ENCODE data around the gene RALGAPB. TPM values are rescaled to one million over a fixed set of nuclear protein-coding genes. Genes with fewer than 3 reads are reported as not detected.

The RALGAPB gene
- total RNA-seq, 1 donor from 2014 or later = 35.7 TPM

GRCh38 chr20:38584099-38584763, 111.6 kb downstream of the RALGAPB start:
- ATAC-seq (no peak), DNase-seq (no peak)
- intact Hi-C loops (cut with DNase I) = no loop called here
- Histone ChIP-seq H3K9me3 (no peaks in the 10 kb centered on the region), H3K27me3 (ENCODE audit: low read depth) (peaks cover 10% of the 10 kb centered on the region), H3K4me3 (no peak overlapping the region), H3K27ac (no peak overlapping the region), H3K36me3 (no peaks in the 10 kb centered on the region), H3K4me1 (no peaks in the 10 kb centered on the region)
- TF ChIP-seq, protein P1, sequence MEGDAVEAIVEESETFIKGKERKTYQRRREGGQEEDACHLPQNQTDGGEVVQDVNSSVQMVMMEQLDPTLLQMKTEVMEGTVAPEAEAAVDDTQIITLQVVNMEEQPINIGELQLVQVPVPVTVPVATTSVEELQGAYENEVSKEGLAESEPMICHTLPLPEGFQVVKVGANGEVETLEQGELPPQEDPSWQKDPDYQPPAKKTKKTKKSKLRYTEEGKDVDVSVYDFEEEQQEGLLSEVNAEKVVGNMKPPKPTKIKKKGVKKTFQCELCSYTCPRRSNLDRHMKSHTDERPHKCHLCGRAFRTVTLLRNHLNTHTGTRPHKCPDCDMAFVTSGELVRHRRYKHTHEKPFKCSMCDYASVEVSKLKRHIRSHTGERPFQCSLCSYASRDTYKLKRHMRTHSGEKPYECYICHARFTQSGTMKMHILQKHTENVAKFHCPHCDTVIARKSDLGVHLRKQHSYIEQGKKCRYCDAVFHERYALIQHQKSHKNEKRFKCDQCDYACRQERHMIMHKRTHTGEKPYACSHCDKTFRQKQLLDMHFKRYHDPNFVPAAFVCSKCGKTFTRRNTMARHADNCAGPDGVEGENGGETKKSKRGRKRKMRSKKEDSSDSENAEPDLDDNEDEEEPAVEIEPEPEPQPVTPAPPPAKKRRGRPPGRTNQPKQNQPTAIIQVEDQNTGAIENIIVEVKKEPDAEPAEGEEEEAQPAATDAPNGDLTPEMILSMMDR (IDR thresholded peaks at IDR 0.05) = no peak

- H3K9me3 ChIP-seq = no peaks in the 10 kb centered on the region
- peaks cover 10% of the 10 kb centered on the region for H3K27me3 ChIP-seq (ENCODE audit: low read depth)
- DNase-seq (no peak), ATAC-seq (no peak)
- TF ChIP-seq, protein P1 (IDR thresholded peaks at IDR 0.05) = no peak
- H3K4me3 ChIP-seq = no peak overlapping the region
- no peaks in the 10 kb centered on the region for H3K4me1 ChIP-seq
- intact Hi-C loops (cut with DNase I) = no loop called here
- no peak overlapping the region for H3K27ac ChIP-seq
- no peaks in the 10 kb centered on the region for H3K36me3 ChIP-seq
Measured at GRCh38 chr20:38585404-38586180, 112.9 kb downstream of the RALGAPB start.

GRCh38 chr20:38586181-38586525, 113.5 kb downstream of the RALGAPB start:
- peaks cover 10% of the 10 kb centered on the region for H3K27me3 ChIP-seq (ENCODE audit: low read depth)
- H3K4me1 ChIP-seq = no peaks in the 10 kb centered on the region
- no peaks in the 10 kb centered on the region for H3K9me3 ChIP-seq
- H3K36me3 ChIP-seq = no peaks in the 10 kb centered on the region
- ATAC-seq (no peak), DNase-seq (no peak)
- TF ChIP-seq, protein P1 (IDR thresholded peaks at IDR 0.05) = no peak
- intact Hi-C loops (cut with DNase I) = no loop called here
- H3K27ac ChIP-seq = no peak overlapping the region
- H3K4me3 ChIP-seq = no peak overlapping the region

DNA sequence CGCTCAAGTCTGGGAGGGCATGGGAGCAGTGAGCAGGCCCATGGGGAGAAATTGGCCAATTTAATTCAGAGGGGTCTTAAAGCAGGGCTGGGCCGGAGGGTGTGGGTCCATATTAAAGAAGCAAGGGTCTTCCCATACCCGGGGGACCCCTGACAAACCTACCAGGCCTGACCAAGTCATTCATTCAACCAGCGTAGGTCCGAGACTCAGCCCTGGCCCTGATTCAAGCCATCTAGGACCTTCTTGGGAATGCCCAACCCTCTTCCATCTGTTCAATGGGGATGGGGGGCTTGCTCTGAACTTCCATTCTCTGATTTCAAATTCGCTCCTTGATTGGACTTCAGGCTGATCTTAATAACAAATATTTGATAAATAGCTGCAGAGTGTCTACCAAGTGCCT, 115.7 kb downstream of the RALGAPB start:
- Histone ChIP-seq H3K36me3 (no peaks in the 10 kb centered on the region), H3K27ac (no peak overlapping the region), H3K4me1 (no peaks in the 10 kb centered on the region), H3K9me3 (no peaks in the 10 kb centered on the region), H3K27me3 (ENCODE audit: low read depth) (peaks cover 10% of the 10 kb centered on the region), H3K4me3 (no peak overlapping the region)
- TF ChIP-seq, protein P1 (IDR thresholded peaks at IDR 0.05) = no peak
- no peak for ATAC-seq
- intact Hi-C loops (cut with DNase I) = no loop called here
- no peak for DNase-seq

DNA sequence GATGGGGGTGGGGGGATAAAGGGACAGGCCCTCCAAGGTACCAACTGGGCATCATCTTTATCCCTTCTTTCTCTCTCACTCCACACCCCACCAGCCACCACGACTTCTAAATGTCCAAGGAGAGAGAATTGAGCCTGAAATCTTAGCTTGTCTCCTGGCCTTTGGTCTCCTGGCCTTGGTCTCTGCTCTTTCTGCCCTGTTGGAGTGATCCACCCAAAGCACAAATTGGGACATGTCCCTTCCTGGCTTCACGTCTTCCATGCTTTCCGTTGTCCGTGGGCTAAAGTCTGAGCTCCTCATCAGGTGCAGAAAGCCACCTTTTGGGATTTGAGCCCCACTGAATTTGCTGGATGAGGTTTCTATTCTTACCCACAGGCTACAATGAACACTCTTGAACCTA, 116.7 kb downstream of the RALGAPB start:
- Histone ChIP-seq H3K36me3 (no peaks in the 10 kb centered on the region), H3K27me3 (ENCODE audit: low read depth) (peaks cover 10% of the 10 kb centered on the region), H3K4me3 (no peak overlapping the region), H3K9me3 (no peaks in the 10 kb centered on the region), H3K4me1 (no peaks in the 10 kb centered on the region), H3K27ac (no peak overlapping the region)
- intact Hi-C loops (cut with DNase I) = no loop called here
- TF ChIP-seq, protein P1 (IDR thresholded peaks at IDR 0.05) = no peak
- no peak for DNase-seq
- ATAC-seq = no peak

Data from lower lobe of right lung (tissue), 2 donors.